ENCODE data around the gene GUK1.
A peak's percentile ranks its signal among the peaks of the same experiment; 100 is the strongest.
"Not testable (repeated sequence)": the region's sequence is repeated elsewhere in the genome, so short reads cannot be mapped to it uniquely, and the experiment has no call there.

The GUK1 gene

GRCh38 chr1:228105270-228105995 is 34.6 kb upstream of the GUK1 start:
- DNase-seq = no peak

GRCh38 chr1:228105996-228106799 is 33.9 kb upstream of the GUK1 start:
- no peak for DNase-seq

GRCh38 chr1:228106800-228107054 is 33.4 kb upstream of the GUK1 start:
- DNase-seq = no peak

GRCh38 chr1:228107636-228108035 is 32.4 kb upstream of the GUK1 start:
- no peak for DNase-seq

- DNase-seq = no peak
Observed at GRCh38 chr1:228108055-228108690, 31.9 kb upstream of the GUK1 start.

GRCh38 chr1:228108742-228109072 is 31.4 kb upstream of the GUK1 start:
- no peak for DNase-seq

- peak; percentile 97 for DNase-seq
Observed at GRCh38 chr1:228109073-228109961, 30.8 kb upstream of the GUK1 start, which contains the start of gene MRPL55. MRPL55 (minus strand) TSS chr1:228109299; CDS start chr1:228108260, 1,039 bp downstream.

- no peak for DNase-seq
Observed at GRCh38 chr1:228109962-228110488, 30.1 kb upstream of the GUK1 start.

GRCh38 chr1:228110556-228110955 is 29.5 kb upstream of the GUK1 start:
- no peak for DNase-seq

- not testable (repeated sequence) for DNase-seq
Observed at GRCh38 chr1:228111315-228111714, 28.8 kb upstream of the GUK1 start.

GRCh38 chr1:228112167-228112566 is 27.9 kb upstream of the GUK1 start:
- DNase-seq = no peak

- DNase-seq = no peak
Observed at GRCh38 chr1:228112617-228113016, 27.5 kb upstream of the GUK1 start.

- no peak for DNase-seq
Observed at GRCh38 chr1:228114827-228115226, 25.3 kb upstream of the GUK1 start.

- DNase-seq = no peak
Observed at GRCh38 chr1:228117335-228117734, 22.7 kb upstream of the GUK1 start.

GRCh38 chr1:228118040-228118439 is 22.0 kb upstream of the GUK1 start:
- DNase-seq = no peak

- DNase-seq = no peak
Observed at GRCh38 chr1:228120351-228120750, 19.7 kb upstream of the GUK1 start.

GRCh38 chr1:228120857-228121489 is 19.1 kb upstream of the GUK1 start:
- no peak for DNase-seq

GRCh38 chr1:228122921-228123441 is 17.1 kb upstream of the GUK1 start:
- no peak for DNase-seq

- no peak for DNase-seq
Observed at GRCh38 chr1:228123505-228123904, 16.6 kb upstream of the GUK1 start.

GRCh38 chr1:228125185-228125584 is 14.9 kb upstream of the GUK1 start:
- no peak for DNase-seq

- no peak for DNase-seq
Observed at GRCh38 chr1:228131766-228132165, 8.3 kb upstream of the GUK1 start.

- DNase-seq = no peak
Observed at GRCh38 chr1:228134591-228134990, 5.5 kb upstream of the GUK1 start.

Data from hematopoietic multipotent progenitor cell treated with erythropoietin and hydrocortisone succinate and interleukin-3 and kit ligand, for 6 days (in vitro differentiated cells).